GM12878 (cell line): ENCODE measurements around the gene ORC4.

Experiments
- RAD21 ChIP-seq: IDR thresholded peaks from 2 replicates; pipeline ENCODE4 v1.6.1; 2011; ENCODE audit warnings: mild to moderate bottlenecking, low read depth, low read length, moderate library complexity; ENCODE audit not compliant: insufficient read depth
- SP1 ChIP-seq: IDR thresholded peaks from one replicate; pipeline ENCODE4 v1.6.1; 2011; ENCODE audit warnings: low read depth, low read length

- no peak for TF ChIP-seq SP1
- no peak for TF ChIP-seq RAD21
Observed at GRCh38 chr2:148006249-148007007, 14.1 kb downstream of the ORC4 start.
